DOHH2 (cell line): Measurements from ENCODE around the gene SOD3.

Experiments used
- H3F3A ChIP-seq: fragments of 200-600 bp; sonication (generic), shearing (Covaris generic); 2 replicates; pipeline ENCODE4 v1.6.0; 2016; ENCODE audit warnings: antibody characterized with exemption, mild to moderate bottlenecking; ENCODE audit not compliant: control insufficient read depth, insufficient read depth
- H3K27ac ChIP-seq: fragments of 200-600 bp; sonication (generic); 2 replicates; pipeline ENCODE4 v1.5.1; 2014; ENCODE audit warnings: low read depth, mild to moderate bottlenecking, low read length, moderate library complexity
- H3K27me3 ChIP-seq: fragments of 200-600 bp; sonication (generic); 2 replicates; pipeline ENCODE4 v1.6.1; 2014; ENCODE audit warnings: mild to moderate bottlenecking, low read length, mixed read lengths; ENCODE audit not compliant: control insufficient read depth
- H3K36me3 ChIP-seq: fragments of 200-600 bp; sonication (generic); 2 replicates; pipeline ENCODE4 v1.6.1; 2014; ENCODE audit warnings: mild to moderate bottlenecking, low read length, moderate library complexity, mixed read lengths; ENCODE audit not compliant: control insufficient read depth
- H3K4me1 ChIP-seq: fragments of 200-600 bp; sonication (generic); 2 replicates; pipeline ENCODE4 v1.6.1; 2014; ENCODE audit warnings: mild to moderate bottlenecking, low read length, mixed read lengths; ENCODE audit not compliant: control insufficient read depth
- H3K4me2 ChIP-seq: fragments of 200-600 bp; sonication (generic); 2 replicates; pipeline ENCODE4 v1.6.0; 2014; ENCODE audit warnings: mild to moderate bottlenecking, low read length, moderate library complexity
- H3K4me3 ChIP-seq: fragments of 200-600 bp; sonication (generic); 2 replicates; pipeline ENCODE4 v1.5.1; 2014; ENCODE audit warnings: mild to moderate bottlenecking, low read length, mixed read lengths
- H3K79me2 ChIP-seq: fragments of 200-600 bp; sonication (generic); 2 replicates; pipeline ENCODE4 v1.6.1; 2014; ENCODE audit warnings: mild to moderate bottlenecking, low read length, mixed read lengths; ENCODE audit not compliant: control insufficient read depth
- H3K9me2 ChIP-seq: fragments of 200-600 bp; sonication (generic); replicated peaks from 2 replicates; pipeline ENCODE4 v1.6.1; 2014; ENCODE audit warnings: mild to moderate bottlenecking, low read length, mixed read lengths; ENCODE audit not compliant: control insufficient read depth
- H3K9me3 ChIP-seq: fragments of 200-600 bp; sonication (generic); 2 replicates; pipeline ENCODE4 v1.6.1; 2014; ENCODE audit warnings: antibody characterized with exemption, low read length, mixed read lengths; ENCODE audit not compliant: control insufficient read depth, insufficient read depth
- H4K20me1 ChIP-seq: fragments of 200-600 bp; sonication (generic); 2 replicates; pipeline ENCODE4 v1.6.0; 2014; ENCODE audit warnings: low read depth, mild to moderate bottlenecking, antibody characterized with exemption, low read length, moderate library complexity; ENCODE audit not compliant: control insufficient read depth, insufficient read depth
- EZH2phosphoT487 ChIP-seq: fragments of 200-600 bp; sonication (generic); IDR thresholded peaks from 2 replicates; pipeline ENCODE4 v1.6.1; 2017; ENCODE audit warnings: borderline replicate concordance, mild to moderate bottlenecking, antibody characterized with exemption, low read length, moderate library complexity, mixed read lengths
- TF ChIP-seq, protein P1 (sequence below): fragments of 200-600 bp; sonication (generic); IDR thresholded peaks from one replicate; pipeline ENCODE4 v1.5.1; 2014; ENCODE audit warnings: antibody characterized with exemption, mild to moderate bottlenecking, low read depth, low read length; ENCODE audit not compliant: poor library complexity, severe bottlenecking

SOD3 gene

DNA sequence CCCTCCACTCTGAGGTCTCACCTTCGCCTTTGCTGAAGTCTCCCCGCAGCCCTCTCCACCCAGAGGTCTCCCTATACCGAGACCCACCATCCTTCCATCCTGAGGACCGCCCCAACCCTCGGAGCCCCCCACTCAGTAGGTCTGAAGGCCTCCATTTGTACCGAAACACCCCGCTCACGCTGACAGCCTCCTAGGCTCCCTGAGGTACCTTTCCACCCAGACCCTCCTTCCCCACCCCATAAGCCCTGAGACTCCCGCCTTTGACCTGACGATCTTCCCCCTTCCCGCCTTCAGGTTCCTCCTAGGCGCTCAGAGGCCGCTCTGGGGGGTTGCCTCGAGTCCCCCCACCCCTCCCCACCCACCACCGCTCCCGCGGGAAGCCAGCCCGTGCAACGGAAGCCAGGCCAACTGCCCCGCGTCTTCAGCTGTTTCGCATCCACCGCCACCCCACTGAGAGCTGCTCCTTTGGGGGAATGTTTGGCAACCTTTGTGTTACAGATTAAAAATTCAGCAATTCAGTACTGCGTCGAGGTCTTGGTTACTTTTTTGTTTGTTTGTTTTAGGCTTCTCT, 5.0 kb downstream of the SOD3 start:
- Histone ChIP-seq H3K4me3 (no peak overlapping the region), H3K4me2 (no peak overlapping the region), H4K20me1 (no peaks in the 10 kb centered on the region), H3K9me2 (no peaks in the 10 kb centered on the region), H3K27me3 (no peaks in the 10 kb centered on the region), H3F3A (no peaks in the 10 kb centered on the region), H3K36me3 (no peaks in the 10 kb centered on the region), H3K4me1 (no peaks in the 10 kb centered on the region), H3K79me2 (no peaks in the 10 kb centered on the region), H3K9me3 (no peaks in the 10 kb centered on the region), H3K27ac (no peak overlapping the region)
- TF ChIP-seq, protein P1, sequence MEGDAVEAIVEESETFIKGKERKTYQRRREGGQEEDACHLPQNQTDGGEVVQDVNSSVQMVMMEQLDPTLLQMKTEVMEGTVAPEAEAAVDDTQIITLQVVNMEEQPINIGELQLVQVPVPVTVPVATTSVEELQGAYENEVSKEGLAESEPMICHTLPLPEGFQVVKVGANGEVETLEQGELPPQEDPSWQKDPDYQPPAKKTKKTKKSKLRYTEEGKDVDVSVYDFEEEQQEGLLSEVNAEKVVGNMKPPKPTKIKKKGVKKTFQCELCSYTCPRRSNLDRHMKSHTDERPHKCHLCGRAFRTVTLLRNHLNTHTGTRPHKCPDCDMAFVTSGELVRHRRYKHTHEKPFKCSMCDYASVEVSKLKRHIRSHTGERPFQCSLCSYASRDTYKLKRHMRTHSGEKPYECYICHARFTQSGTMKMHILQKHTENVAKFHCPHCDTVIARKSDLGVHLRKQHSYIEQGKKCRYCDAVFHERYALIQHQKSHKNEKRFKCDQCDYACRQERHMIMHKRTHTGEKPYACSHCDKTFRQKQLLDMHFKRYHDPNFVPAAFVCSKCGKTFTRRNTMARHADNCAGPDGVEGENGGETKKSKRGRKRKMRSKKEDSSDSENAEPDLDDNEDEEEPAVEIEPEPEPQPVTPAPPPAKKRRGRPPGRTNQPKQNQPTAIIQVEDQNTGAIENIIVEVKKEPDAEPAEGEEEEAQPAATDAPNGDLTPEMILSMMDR: no peak
- TF ChIP-seq EZH2phosphoT487: no peak

DNA sequence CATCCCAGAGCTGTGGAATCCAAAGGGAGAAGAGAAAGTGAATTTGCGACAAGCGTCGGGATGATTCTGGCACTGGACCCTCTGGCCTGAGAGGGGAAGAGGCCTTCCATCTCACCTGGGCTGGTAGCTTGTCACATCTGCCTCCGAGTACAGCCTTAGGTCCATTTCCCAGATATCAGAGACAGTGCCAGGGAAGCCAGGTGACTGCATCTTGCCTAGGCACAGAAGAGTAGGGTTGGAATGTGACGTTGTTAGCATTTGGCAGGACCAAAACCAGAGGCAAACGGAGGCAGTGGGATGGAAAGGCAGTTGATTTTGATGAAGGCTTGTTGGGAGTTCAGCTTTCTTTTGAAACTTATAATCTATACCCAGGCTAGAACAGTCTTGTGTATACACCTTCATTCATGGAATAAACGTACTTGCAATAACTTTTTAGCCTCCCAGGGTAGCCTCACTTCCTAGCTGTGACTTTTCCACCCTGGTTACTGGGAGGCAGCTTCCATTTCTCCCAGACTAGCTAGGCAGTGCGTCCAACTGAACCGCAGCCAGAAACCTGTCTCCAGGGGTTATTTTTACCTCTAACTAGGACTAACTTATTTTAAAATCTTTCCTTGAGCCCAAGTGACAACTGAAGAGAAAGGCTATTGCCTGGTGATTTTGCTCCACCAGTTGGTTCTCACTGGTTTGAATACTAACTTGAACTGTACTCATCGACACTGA, 5.9 kb downstream of the SOD3 start:
- Histone ChIP-seq H3K27ac (no peak overlapping the region), H3K36me3 (no peaks in the 10 kb centered on the region), H4K20me1 (no peaks in the 10 kb centered on the region), H3K4me2 (no peak overlapping the region), H3K79me2 (no peaks in the 10 kb centered on the region), H3K9me2 (no peaks in the 10 kb centered on the region), H3K9me3 (no peaks in the 10 kb centered on the region), H3F3A (no peaks in the 10 kb centered on the region), H3K27me3 (no peaks in the 10 kb centered on the region), H3K4me1 (no peaks in the 10 kb centered on the region), H3K4me3 (no peak overlapping the region)
- no peak for TF ChIP-seq EZH2phosphoT487
- TF ChIP-seq, protein P1: no peak

DNA sequence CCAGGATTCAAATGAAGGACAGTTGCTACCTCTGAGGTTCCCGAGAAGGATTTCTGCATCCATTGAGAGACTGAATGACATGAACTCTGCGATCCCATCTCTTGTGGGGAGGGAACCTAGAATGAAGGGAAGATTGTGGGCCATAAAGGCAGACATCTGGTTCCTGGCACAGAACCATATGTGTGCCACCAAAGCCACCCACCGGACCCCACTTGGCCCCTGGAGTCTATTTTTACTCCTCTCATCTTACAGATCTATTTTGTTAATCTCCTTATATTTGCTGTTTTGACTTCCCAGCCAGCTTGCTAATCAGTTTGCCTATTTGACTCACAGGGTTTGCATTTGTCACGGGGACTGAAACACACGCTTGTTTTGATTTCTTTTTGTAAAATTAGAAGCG, 7.3 kb downstream of the SOD3 start:
- Histone ChIP-seq H3K4me1 (no peaks in the 10 kb centered on the region), H3F3A (no peaks in the 10 kb centered on the region), H3K27ac (no peak overlapping the region), H4K20me1 (no peaks in the 10 kb centered on the region), H3K4me3 (no peak overlapping the region), H3K79me2 (no peaks in the 10 kb centered on the region), H3K4me2 (no peak overlapping the region), H3K36me3 (no peaks in the 10 kb centered on the region), H3K27me3 (no peaks in the 10 kb centered on the region), H3K9me2 (no peaks in the 10 kb centered on the region), H3K9me3 (no peaks in the 10 kb centered on the region)
- TF ChIP-seq, protein P1: no peak
- TF ChIP-seq EZH2phosphoT487: no peak
